ENCODE measurements around the gene CLEC4E. TPM values are rescaled to one million over a fixed set of nuclear protein-coding genes. Genes with fewer than 3 reads are reported as not detected.
"Not testable (repeated sequence)": the region's sequence is repeated elsewhere in the genome, so short reads cannot be mapped to it uniquely, and the experiment has no call there.

Gene CLEC4E
- total and polyA plus RNA-seq, 2 of the 4 experiments (the other 2 are of a cell fraction): not detected

GRCh38 chr12:8499616-8500015, 41.1 kb downstream of the CLEC4E start:
- H2BK5ac ChIP-seq (ENCODE audit: low read depth, low read length, poor library complexity, severe bottlenecking): no peak overlapping the region
- H3K56ac ChIP-seq (ENCODE audit: extremely low read depth, insufficient read depth, low read length): no peak overlapping the region
- no peak overlapping the region for H2BK15ac ChIP-seq (ENCODE audit: low read depth, low read length)
- intact Hi-C loops (cut with micrococcal nuclease): no loop called here
- no peaks in the 10 kb centered on the region for H3K36me3 ChIP-seq (ENCODE audit: control insufficient read depth, insufficient read depth, low read length)
- no peak overlapping the region for H3K14ac ChIP-seq (replicated peaks; ENCODE audit: low read depth, low read length)
- H4K20me1 ChIP-seq (ENCODE audit: insufficient read depth, low read length): no peaks in the 10 kb centered on the region
- no peaks in the 10 kb centered on the region for H3K27me3 ChIP-seq (ENCODE audit: control insufficient read depth, insufficient read depth, low read length)
- no peak overlapping the region for H4K8ac ChIP-seq (ENCODE audit: low read depth in 2 of 2, low read length in 2 of 2)
- no peak overlapping the region for H2AFZ ChIP-seq (replicated peaks; ENCODE audit: low read length, poor library complexity)
- POLR2A ChIA-PET (ENCODE audit: unreplicated experiment): no interaction called here
- no peak overlapping the region for H3K18ac ChIP-seq (ENCODE audit: low read depth, low read length)
- no CpG with 5 or more reads among the region's 4 CpGs for WGBS, 2 experiments (ENCODE audit: extremely low coverage in 2 of 2, insufficient read length in 1 of 2)
- no peak overlapping the region for H2BK120ac ChIP-seq (ENCODE audit: low read depth, low read length)
- no peak overlapping the region for H2AK5ac ChIP-seq (ENCODE audit: low read depth, low read length)
- H3K9me1 ChIP-seq (ENCODE audit: insufficient read depth, low read length): no peaks in the 10 kb centered on the region
- H3K4me2 ChIP-seq (ENCODE audit: low read depth, low read length): no peak overlapping the region
- H3K4me1 ChIP-seq (ENCODE audit: control insufficient read depth, insufficient read depth, low read length): no peaks in the 10 kb centered on the region
- DNase-seq (no peak), ATAC-seq (ENCODE audit: low read depth) (no peak)
- no peak overlapping the region for H2BK20ac ChIP-seq (ENCODE audit: low read depth, low read length)
- no peaks in the 10 kb centered on the region for H3K79me1 ChIP-seq (ENCODE audit: low read depth in 1 of 2, low read length in 2 of 2)
- no peak overlapping the region for H3K23ac ChIP-seq (ENCODE audit: low read depth, low read length)
- H4K91ac ChIP-seq (ENCODE audit: insufficient read depth, low read depth, low read length): no peak overlapping the region
- no peak overlapping the region for H4K5ac ChIP-seq (ENCODE audit: low read depth, low read length)
- H3K9me3 ChIP-seq (ENCODE audit: control insufficient read depth, insufficient read depth, low read length): no peaks in the 10 kb centered on the region
- dilution Hi-C loops (cut with HindIII; ENCODE audit: low sequenced_read_pairs, unreplicated experiment): no loop called here
- CTCF ChIA-PET: interaction anchor here (0.6 kb wide), 1 partner anchor 18 kb away, joined by 3 read pairs; no protein-coding TSS in a partner anchor
- no peak overlapping the region for H2AK9ac ChIP-seq (replicated peaks; ENCODE audit: low read depth, low read length, poor library complexity)
- H3K4me3 ChIP-seq (ENCODE audit: insufficient read depth, low read depth, low read length): no peak overlapping the region
- no peak overlapping the region for H3K4ac ChIP-seq (ENCODE audit: low read depth, low read length)
- in situ Hi-C loops (cut with MboI; ENCODE audit: low sequenced_read_pairs): no loop called here
- BruUV-seq (replicated peaks): no TSS peak
- TF ChIP-seq RCOR1 (IDR thresholded peaks at IDR 0.05; ENCODE audit: insufficient replicate concordance, low read length) (no peak), BHLHE40 (IDR thresholded peaks at IDR 0.05; ENCODE audit: low read depth, low read length) (no peak), CHD1 (IDR thresholded peaks at IDR 0.05; ENCODE audit: low read depth, low read length) (no peak), MAFK (IDR thresholded peaks at IDR 0.05; ENCODE audit: low read depth, low read length) (no peak), NFE2L2 (IDR thresholded peaks at IDR 0.05; ENCODE audit: low read depth, low read length) (no peak), RAD21 (IDR thresholded peaks at IDR 0.05; ENCODE audit: low read length) (no peak)
- no peak overlapping the region for H3K9ac ChIP-seq (ENCODE audit: low read depth, low read length)
- H3K27ac ChIP-seq (ENCODE audit: insufficient read depth, low read length): no peak overlapping the region

GRCh38 chr12:8496074-8496473, 44.6 kb downstream of the CLEC4E start:
- H3K27ac ChIP-seq (ENCODE audit: insufficient read depth, low read length); DNase-seq; H2AFZ ChIP-seq (replicated peaks; ENCODE audit: low read length, poor library complexity); H3K79me1 ChIP-seq (ENCODE audit: low read depth in 1 of 2, low read length in 2 of 2); H2AK5ac ChIP-seq (ENCODE audit: low read depth, low read length); H3K23ac ChIP-seq (ENCODE audit: low read depth, low read length); H4K91ac ChIP-seq (ENCODE audit: insufficient read depth, low read depth, low read length); H2BK20ac ChIP-seq (ENCODE audit: low read depth, low read length); H3K56ac ChIP-seq (ENCODE audit: extremely low read depth, insufficient read depth, low read length); POLR2A ChIA-PET (ENCODE audit: unreplicated experiment); H3K9ac ChIP-seq (ENCODE audit: low read depth, low read length); intact Hi-C loops (cut with micrococcal nuclease); H3K27me3 ChIP-seq (ENCODE audit: control insufficient read depth, insufficient read depth, low read length); H2AK9ac ChIP-seq (replicated peaks; ENCODE audit: low read depth, low read length, poor library complexity); H3K4ac ChIP-seq (ENCODE audit: low read depth, low read length); H3K4me1 ChIP-seq (ENCODE audit: control insufficient read depth, insufficient read depth, low read length); BruUV-seq (replicated peaks); in situ Hi-C loops (cut with MboI; ENCODE audit: low sequenced_read_pairs); H3K18ac ChIP-seq (ENCODE audit: low read depth, low read length); ATAC-seq (ENCODE audit: low read depth); dilution Hi-C loops (cut with HindIII; ENCODE audit: low sequenced_read_pairs, unreplicated experiment); H3K14ac ChIP-seq (replicated peaks; ENCODE audit: low read depth, low read length); H2BK15ac ChIP-seq (ENCODE audit: low read depth, low read length); H2BK120ac ChIP-seq (ENCODE audit: low read depth, low read length); H4K20me1 ChIP-seq (ENCODE audit: insufficient read depth, low read length); H3K9me1 ChIP-seq (ENCODE audit: insufficient read depth, low read length); H4K5ac ChIP-seq (ENCODE audit: low read depth, low read length); H3K36me3 ChIP-seq (ENCODE audit: control insufficient read depth, insufficient read depth, low read length); H3K4me3 ChIP-seq (ENCODE audit: insufficient read depth, low read depth, low read length); H2BK5ac ChIP-seq (ENCODE audit: low read depth, low read length, poor library complexity, severe bottlenecking); H3K4me2 ChIP-seq (ENCODE audit: low read depth, low read length); H4K8ac ChIP-seq (ENCODE audit: low read depth in 2 of 2, low read length in 2 of 2); CTCF ChIA-PET; H3K9me3 ChIP-seq (ENCODE audit: control insufficient read depth, insufficient read depth, low read length): not testable (repeated sequence)
- WGBS, 2 experiments (ENCODE audit: extremely low coverage in 2 of 2, insufficient read length in 1 of 2): 71% methylated on average over 1 of the region's 7 CpGs; no CpG with 5 or more reads in 1 of the 2 experiments

All from IMR-90 (cell line).